Mesothelial cell of epicardium (in vitro differentiated cells): ENCODE results near the gene CTDP1. TPM values are rescaled to one million over a fixed set of nuclear protein-coding genes. Genes with fewer than 3 reads are reported as not detected.
"Not testable (repeated sequence)": the region's sequence is repeated elsewhere in the genome, so short reads cannot be mapped to it uniquely, and the experiment has no call there.

Experiments used
- DNase-seq, 2 experiments: peaks; one replicate each; pipeline ENCODE4 v3.0.0; 2021; ENCODE audit warnings: low spot score in 2 of 2; ENCODE audit not compliant: unreplicated experiment in 2 of 2
- H3K27ac Mint-ChIP-seq: 2 replicates; pipeline ENCODE4 v1.8.0; 2021; ENCODE audit warnings: mixed read lengths
- H3K27me3 Mint-ChIP-seq: 2 replicates; pipeline ENCODE4 v1.8.0; 2021; ENCODE audit warnings: low read depth, mixed read lengths
- H3K36me3 Mint-ChIP-seq: 2 replicates; pipeline ENCODE4 v1.8.0; 2021; ENCODE audit warnings: mixed read lengths
- H3K4me1 Mint-ChIP-seq: 2 replicates; pipeline ENCODE4 v1.8.0; 2021; ENCODE audit warnings: mixed read lengths
- H3K4me3 Mint-ChIP-seq: 2 replicates; pipeline ENCODE4 v1.8.0; 2021; ENCODE audit warnings: mild to moderate bottlenecking, moderate library complexity, mixed read lengths
- H3K9me3 Mint-ChIP-seq: 2 replicates; pipeline ENCODE4 v1.8.0; 2021; ENCODE audit warnings: mixed read lengths
- CTCF ChIP-seq: fragments of 200-600 bp; sonication (generic); IDR thresholded peaks from one replicate; pipeline ENCODE4 v1.5.0; 2021; ENCODE audit warnings: antibody characterized with exemption; ENCODE audit not compliant: unreplicated experiment
- total RNA-seq: library from RNA; stranded (reverse); gene quantifications from 3 replicates; pipeline ENCODE4 v1.2.1, GENCODE V29; 2021

The CTDP1 gene
- total RNA-seq, 1 donor from 2014 or later, result 24.1 TPM

- no peak overlapping the region for H3K4me3 Mint-ChIP-seq
- peaks cover 5% of the 10 kb centered on the region for H3K9me3 Mint-ChIP-seq
- DNase-seq, result no peak
- no peak for TF ChIP-seq CTCF
- H3K4me1 Mint-ChIP-seq, result no peaks in the 10 kb centered on the region
- no peak overlapping the region for H3K27ac Mint-ChIP-seq
- H3K27me3 Mint-ChIP-seq, result no peaks in the 10 kb centered on the region
- H3K36me3 Mint-ChIP-seq, result peaks cover 28% of the 10 kb centered on the region
Observed at GRCh38 chr18:79715280-79715679, 35.7 kb downstream of the CTDP1 start.

- H3K9me3 Mint-ChIP-seq, result peaks cover 5% of the 10 kb centered on the region
- no peak overlapping the region for H3K4me3 Mint-ChIP-seq
- no peak for DNase-seq
- no peaks in the 10 kb centered on the region for H3K27me3 Mint-ChIP-seq
- no peaks in the 10 kb centered on the region for H3K4me1 Mint-ChIP-seq
- peaks cover 35% of the 10 kb centered on the region for H3K36me3 Mint-ChIP-seq
- TF ChIP-seq CTCF, result no peak
- H3K27ac Mint-ChIP-seq, result no peak overlapping the region
Observed at GRCh38 chr18:79717059-79717458, 37.5 kb downstream of the CTDP1 start.

GRCh38 chr18:79717555-79718074 is 38.0 kb downstream of the CTDP1 start:
- Mint-ChIP-seq H3K27ac (no peak overlapping the region), H3K36me3 (peaks cover 35% of the 10 kb centered on the region), H3K27me3 (no peaks in the 10 kb centered on the region), H3K4me1 (no peaks in the 10 kb centered on the region), H3K9me3 (peaks cover 5% of the 10 kb centered on the region), H3K4me3 (no peak overlapping the region)
- TF ChIP-seq CTCF, result no peak
- no peak for DNase-seq

- H3K27me3 Mint-ChIP-seq, result no peaks in the 10 kb centered on the region
- no peak overlapping the region for H3K27ac Mint-ChIP-seq
- H3K36me3 Mint-ChIP-seq, result peaks cover 32% of the 10 kb centered on the region
- H3K4me1 Mint-ChIP-seq, result no peaks in the 10 kb centered on the region
- no peak overlapping the region for H3K4me3 Mint-ChIP-seq
- DNase-seq, result no peak
- peaks cover 5% of the 10 kb centered on the region for H3K9me3 Mint-ChIP-seq
- TF ChIP-seq CTCF, result no peak
Observed at GRCh38 chr18:79718126-79718525, 38.5 kb downstream of the CTDP1 start.

GRCh38 chr18:79718878-79719477 is 39.4 kb downstream of the CTDP1 start:
- peaks cover 5% of the 10 kb centered on the region for H3K9me3 Mint-ChIP-seq
- H3K27ac Mint-ChIP-seq, result peak overlapping the region; percentile 22
- no peak overlapping the region for H3K4me3 Mint-ChIP-seq
- TF ChIP-seq CTCF, result no peak
- H3K27me3 Mint-ChIP-seq, result no peaks in the 10 kb centered on the region
- DNase-seq, result no peak
- H3K36me3 Mint-ChIP-seq, result peaks cover 28% of the 10 kb centered on the region
- no peaks in the 10 kb centered on the region for H3K4me1 Mint-ChIP-seq

GRCh38 chr18:79719478-79720358 is 40.1 kb downstream of the CTDP1 start:
- H3K27me3 Mint-ChIP-seq, DNase-seq, H3K9me3 Mint-ChIP-seq, H3K4me3 Mint-ChIP-seq, H3K27ac Mint-ChIP-seq, H3K4me1 Mint-ChIP-seq: not testable (repeated sequence)
- H3K36me3 Mint-ChIP-seq, result peaks cover 33% of the 10 kb centered on the region
